Mesenchymal stem cell (in vitro differentiated cells and primary cell): Measurements from ENCODE around the gene CTNNAL1.

Source experiments
- DNase-seq: peaks from one replicate; pipeline ENCODE4 v3.0.0-alpha.2; 2013
- H2AFZ ChIP-seq: one replicate; pipeline ENCODE4 v1.6.1; 2013; ENCODE audit warnings: low read depth, mild to moderate bottlenecking, control low read depth, inconsistent platforms, low read length, moderate library complexity
- H2AK5ac ChIP-seq: 2 replicates; pipeline ENCODE4 v1.6.1; 2013; ENCODE audit warnings: low read length, moderate library complexity, mild to moderate bottlenecking, inconsistent platforms; ENCODE audit not compliant: severe bottlenecking
- H2BK120ac ChIP-seq: one replicate; pipeline ENCODE4 v1.6.1; 2013; ENCODE audit warnings: low read depth, mild to moderate bottlenecking, inconsistent platforms, low read length, moderate library complexity
- H2BK12ac ChIP-seq, 2 experiments: one replicate each; pipeline ENCODE4 v1.6.1; 2013; ENCODE audit warnings: inconsistent platforms in 2 of 2, low read length in 2 of 2, mild to moderate bottlenecking in 2 of 2, moderate library complexity in 2 of 2, control low read depth in 1 of 2
- H2BK15ac ChIP-seq: one replicate; pipeline ENCODE4 v1.6.1; 2013; ENCODE audit warnings: mild to moderate bottlenecking, low read depth, inconsistent platforms; ENCODE audit not compliant: poor library complexity, severe bottlenecking
- H2BK5ac ChIP-seq: 2 replicates; pipeline ENCODE4 v1.6.1; 2013; ENCODE audit warnings: low read depth, mild to moderate bottlenecking, low read length, control low read depth, inconsistent platforms; ENCODE audit not compliant: poor library complexity, severe bottlenecking
- H3K14ac ChIP-seq, 2 experiments: one replicate each; pipeline ENCODE4 v1.6.1; 2013; ENCODE audit warnings: inconsistent platforms in 2 of 2, low read length in 2 of 2, control low read depth in 1 of 2, mild to moderate bottlenecking in 1 of 2, moderate library complexity in 1 of 2
- H3K18ac ChIP-seq, 2 experiments: one replicate each; pipeline ENCODE4 v1.6.1; 2013; ENCODE audit warnings: inconsistent platforms in 2 of 2, low read length in 2 of 2, control low read depth in 1 of 2, low read depth in 1 of 2, mild to moderate bottlenecking in 1 of 2
- H3K23ac ChIP-seq, 2 experiments: one replicate each; pipeline ENCODE4 v1.6.1; 2013; ENCODE audit warnings: inconsistent platforms in 2 of 2, low read length in 2 of 2, mild to moderate bottlenecking in 2 of 2, moderate library complexity in 2 of 2, control low read depth in 1 of 2
- H3K27ac ChIP-seq: 2 replicates; pipeline ENCODE4 v1.5.1; 2013; ENCODE audit warnings: mild to moderate bottlenecking, moderate library complexity, low read length, control low read depth, inconsistent platforms; ENCODE audit not compliant: poor library complexity, severe bottlenecking
- H3K27me3 ChIP-seq, 2 experiments: 2 replicates each; pipeline versions ENCODE4 v1.6.1 to v1.7.0; 2013; ENCODE audit warnings: low read length in 2 of 2, mild to moderate bottlenecking in 2 of 2, moderate library complexity in 2 of 2, control low read depth in 1 of 2, inconsistent platforms in 1 of 2; ENCODE audit not compliant: control insufficient read depth in 1 of 2, insufficient read depth in 1 of 2
- H3K36me3 ChIP-seq, 2 experiments: 2 replicates each; pipeline versions ENCODE4 v1.6.1 to v1.7.0; 2013; ENCODE audit warnings: low read length in 2 of 2, control low read depth in 1 of 2, inconsistent platforms in 1 of 2, low read depth in 1 of 2, mild to moderate bottlenecking in 1 of 2; ENCODE audit not compliant: insufficient read depth in 2 of 2, control insufficient read depth in 1 of 2
- H3K4ac ChIP-seq, 2 experiments: one replicate each; pipeline ENCODE4 v1.6.1; 2013; ENCODE audit warnings: inconsistent platforms in 2 of 2, low read length in 2 of 2, mild to moderate bottlenecking in 2 of 2, moderate library complexity in 2 of 2, control low read depth in 1 of 2, low read depth in 1 of 2
- H3K4me1 ChIP-seq: 2 replicates; pipeline ENCODE4 v1.6.1; 2013; ENCODE audit warnings: low read depth, low read length, control low read depth; ENCODE audit not compliant: control insufficient read depth, insufficient read depth
- H3K4me2 ChIP-seq: 2 replicates; pipeline ENCODE4 v1.6.1; 2013; ENCODE audit warnings: low read length, mild to moderate bottlenecking, inconsistent platforms; ENCODE audit not compliant: poor library complexity, severe bottlenecking
- H3K4me3 ChIP-seq, 2 experiments: 2 replicates each; pipeline versions ENCODE4 v1.5.1 to v1.7.0; 2013; ENCODE audit warnings: low read length in 2 of 2, mild to moderate bottlenecking in 2 of 2, control low read depth in 1 of 2, low read depth in 1 of 2; ENCODE audit not compliant: insufficient read depth in 1 of 2
- H3K79me1 ChIP-seq: replicated peaks from 2 replicates; pipeline ENCODE4 v1.6.1; 2013; ENCODE audit warnings: mild to moderate bottlenecking, control low read depth, low read length, inconsistent platforms; ENCODE audit not compliant: poor library complexity, severe bottlenecking
- H3K9ac ChIP-seq: 2 replicates; pipeline ENCODE4 v1.7.0; 2013; ENCODE audit warnings: mild to moderate bottlenecking, low read length, moderate library complexity
- H3K9me3 ChIP-seq: 2 replicates; pipeline ENCODE4 v1.7.0; 2013; ENCODE audit warnings: mild to moderate bottlenecking, low read length; ENCODE audit not compliant: control insufficient read depth
- H4K8ac ChIP-seq: one replicate; pipeline ENCODE4 v1.6.1; 2013; ENCODE audit warnings: inconsistent platforms, mild to moderate bottlenecking, low read length, moderate library complexity
- H4K91ac ChIP-seq: one replicate; pipeline ENCODE4 v1.6.1; 2013; ENCODE audit warnings: mild to moderate bottlenecking, low read length, inconsistent platforms
- WGBS: methylation state at CpG from one replicate; pipeline ENCODE4 v1.1.7; 2013; ENCODE audit warnings: mixed read lengths; 5-methylcytosine and 5-hydroxymethylcytosine counted together

CTNNAL1 gene

DNA sequence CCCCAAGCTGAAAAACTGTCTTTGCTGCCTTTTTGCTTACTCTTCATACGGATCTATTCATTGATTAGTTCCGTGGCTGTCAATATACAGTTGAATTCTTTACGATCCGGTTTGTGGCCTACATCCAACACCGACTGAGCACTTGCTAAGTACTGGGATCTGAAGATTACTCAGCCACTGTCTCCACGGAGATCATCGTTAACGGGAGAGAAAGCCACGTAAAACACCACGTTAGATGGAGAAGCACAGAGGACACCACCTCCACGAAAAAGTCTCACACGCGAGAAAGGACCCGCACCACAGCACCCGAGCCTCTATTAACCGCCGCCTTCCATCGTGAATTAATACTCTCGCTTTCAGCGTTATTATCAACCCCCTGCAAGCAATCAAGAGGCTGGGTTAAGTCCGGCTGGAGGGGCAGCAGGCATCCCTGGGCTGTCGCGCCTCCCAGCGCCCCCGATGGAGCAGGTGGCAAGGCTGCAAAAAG, 80.0 kb downstream of the CTNNAL1 start:
- Histone ChIP-seq H2AFZ (peak overlapping the region; percentile 100), H3K36me3 (peaks cover 2 to 38% of the 10 kb centered on the region in 2 experiments), H3K27ac (peak overlapping the region; percentile 94), H3K14ac (peak overlapping the region in 1 of 2 experiments; percentile 53), H2BK120ac (no peak overlapping the region), H3K18ac (peak overlapping the region; percentile 2 to 94), H3K4ac (peak overlapping the region in 1 of 2 experiments; percentile 90), H3K4me3 (peak overlapping the region; percentile 96 to 98), H3K9ac (peak overlapping the region; percentile 93), H3K79me1 (peaks cover 20% of the 10 kb centered on the region), H3K4me1 (no peaks in the 10 kb centered on the region), H3K9me3 (no peaks in the 10 kb centered on the region), H2BK12ac (peak overlapping the region in 1 of 2 experiments; percentile 59), H4K91ac (no peak overlapping the region), H3K4me2 (peak overlapping the region; percentile 78), H3K23ac (peak overlapping the region in 1 of 2 experiments; percentile 83), H2BK15ac (no peak overlapping the region), H2BK5ac (no peak overlapping the region), H3K27me3 (no peaks in the 10 kb centered on the region), H4K8ac (peak overlapping the region; percentile 33), H2AK5ac (no peak overlapping the region)
- 5% methylated on average over 25 of the region's 25 CpGs for WGBS
- peak; percentile 40 for DNase-seq

DNA sequence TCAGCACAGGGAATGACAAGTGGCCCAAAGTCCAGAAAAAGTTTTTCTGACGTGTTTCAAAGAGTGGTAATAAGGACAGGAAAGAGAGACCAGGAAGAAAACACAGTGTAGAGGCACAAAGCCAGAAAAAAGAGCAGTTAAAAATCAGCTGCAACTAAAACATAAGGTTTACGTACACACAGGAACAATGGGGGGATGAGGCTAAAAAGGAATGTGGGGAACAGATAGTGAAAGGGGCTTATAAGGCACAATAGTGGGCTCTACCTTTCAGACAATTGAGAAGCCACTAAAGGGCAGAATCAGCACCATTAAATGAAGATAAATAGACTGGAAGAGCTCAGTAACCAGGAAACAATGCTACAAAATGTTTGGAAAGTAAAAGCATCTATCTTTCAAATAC, 84.9 kb downstream of the CTNNAL1 start:
- DNase-seq: no peak
- 97% methylated on average over 2 of the region's 2 CpGs for WGBS
- Histone ChIP-seq H3K27me3 (no peaks in the 10 kb centered on the region), H2BK120ac (no peak overlapping the region), H3K79me1 (peaks cover 25% of the 10 kb centered on the region), H3K9me3 (no peaks in the 10 kb centered on the region), H2BK5ac (no peak overlapping the region), H3K4ac (no peak overlapping the region), H2AFZ (no peak overlapping the region), H3K9ac (no peak overlapping the region), H3K23ac (no peak overlapping the region), H3K18ac (no peak overlapping the region), H2AK5ac (no peak overlapping the region), H3K14ac (no peak overlapping the region), H4K8ac (no peak overlapping the region), H2BK15ac (no peak overlapping the region), H3K4me2 (no peak overlapping the region), H3K4me3 (no peak overlapping the region), H3K4me1 (no peaks in the 10 kb centered on the region), H3K27ac (no peak overlapping the region), H3K36me3 (peaks cover 6 to 67% of the 10 kb centered on the region in 2 experiments), H2BK12ac (no peak overlapping the region), H4K91ac (no peak overlapping the region)

- Histone ChIP-seq H3K27ac (no peak overlapping the region), H2BK15ac (no peak overlapping the region), H3K9ac (no peak overlapping the region), H2BK12ac (no peak overlapping the region), H3K14ac (no peak overlapping the region), H2AFZ (no peak overlapping the region), H3K23ac (no peak overlapping the region), H3K18ac (no peak overlapping the region), H3K36me3 (peaks cover 11 to 96% of the 10 kb centered on the region in 2 experiments), H2BK120ac (no peak overlapping the region), H2BK5ac (no peak overlapping the region), H3K9me3 (no peaks in the 10 kb centered on the region), H3K27me3 (no peaks in the 10 kb centered on the region), H3K4me2 (no peak overlapping the region), H3K4me1 (no peaks in the 10 kb centered on the region), H3K79me1 (peaks cover 19% of the 10 kb centered on the region), H2AK5ac (no peak overlapping the region), H4K8ac (no peak overlapping the region), H4K91ac (no peak overlapping the region), H3K4me3 (no peak overlapping the region), H3K4ac (no peak overlapping the region)
- DNase-seq: no peak
These were observed 88.8 kb downstream of the CTNNAL1 start for GRCh38 chr9:108924466-108924865.

GRCh38 chr9:108921200-108921599, 92.1 kb downstream of the CTNNAL1 start:
- DNase-seq: no peak
- H3K9me3 ChIP-seq: no peaks in the 10 kb centered on the region
- no peak overlapping the region for H2BK120ac ChIP-seq
- H3K4me2 ChIP-seq: no peak overlapping the region
- no peak overlapping the region for H4K91ac ChIP-seq
- no peak overlapping the region for H4K8ac ChIP-seq
- no peak overlapping the region for H3K9ac ChIP-seq
- no CpG with 5 or more reads among the region's 1 CpG for WGBS
- no peak overlapping the region for H2AFZ ChIP-seq
- H3K23ac ChIP-seq: no peak overlapping the region
- no peaks in the 10 kb centered on the region for H3K27me3 ChIP-seq
- H3K14ac ChIP-seq: no peak overlapping the region
- no peak overlapping the region for H3K18ac ChIP-seq
- H3K27ac ChIP-seq: no peak overlapping the region
- no peak overlapping the region for H2BK15ac ChIP-seq
- H3K36me3 ChIP-seq: peaks cover 13 to 94% of the 10 kb centered on the region in 2 experiments
- no peaks in the 10 kb centered on the region for H3K4me1 ChIP-seq
- no peak overlapping the region for H3K4me3 ChIP-seq
- H2BK12ac ChIP-seq: no peak overlapping the region
- peaks cover 12% of the 10 kb centered on the region for H3K79me1 ChIP-seq
- H3K4ac ChIP-seq: no peak overlapping the region
- no peak overlapping the region for H2AK5ac ChIP-seq
- no peak overlapping the region for H2BK5ac ChIP-seq
